ENCODE measurements around the gene HSPB9. TPM values are rescaled to one million over a fixed set of nuclear protein-coding genes. Genes with fewer than 3 reads are reported as not detected.

Gene HSPB9
- total RNA-seq, 2 experiments from 2014 or later, result not detected

- H3K9me3 ChIP-seq (ENCODE audit: control insufficient read depth in 1 of 2, insufficient read depth in 1 of 2, low read length in 2 of 2), result no peaks in the 10 kb centered on the region
- H3K36me3 ChIP-seq (ENCODE audit: insufficient read depth, low read length), result no peaks in the 10 kb centered on the region
- H3K27me3 Mint-ChIP-seq, result no peaks in the 10 kb centered on the region
- no peak overlapping the region for H3K27ac Mint-ChIP-seq
- no peaks in the 10 kb centered on the region for H3K4me1 Mint-ChIP-seq (ENCODE audit: low read depth)
- H3K4me3 Mint-ChIP-seq, result no peak overlapping the region
- no peak overlapping the region for H3K4me3 ChIP-seq (ENCODE audit: low read length)
- no peaks in the 10 kb centered on the region for H3K27me3 ChIP-seq (ENCODE audit: control insufficient read depth in 1 of 2, insufficient read depth in 2 of 2, low read length in 2 of 2)
- H3K36me3 Mint-ChIP-seq (ENCODE audit: low read depth), result no peaks in the 10 kb centered on the region
- H3K4me1 ChIP-seq (ENCODE audit: insufficient read depth, low read length), result no peaks in the 10 kb centered on the region
- TF ChIP-seq CTCF (IDR thresholded peaks at IDR 0.05), result no peak
- H3K27ac ChIP-seq (ENCODE audit: low read depth in 1 of 2, low read length in 2 of 2), result no peak overlapping the region
- DNase-seq (no peak), ATAC-seq (ENCODE audit: poor library complexity) (no peak)
- POLR2A ChIA-PET, result no interaction called here
- CTCF ChIA-PET, result no interaction called here
- H3K9me3 Mint-ChIP-seq, result no peaks in the 10 kb centered on the region
- intact Hi-C loops (cut with DNase I, micrococcal nuclease), result no loop called here
Observed at GRCh38 chr17:42163696-42164407, 41.2 kb downstream of the HSPB9 start.

- no peak for DNase-seq
- H3K4me1 ChIP-seq (ENCODE audit: insufficient read depth, low read length), result no peaks in the 10 kb centered on the region
- ChIA-PET POLR2A (no interaction called here), CTCF (no interaction called here)
- Mint-ChIP-seq H3K9me3 (no peaks in the 10 kb centered on the region), H3K4me1 (ENCODE audit: low read depth) (no peaks in the 10 kb centered on the region), H3K36me3 (ENCODE audit: low read depth) (no peaks in the 10 kb centered on the region), H3K27me3 (no peaks in the 10 kb centered on the region), H3K27ac (no peak overlapping the region), H3K4me3 (no peak overlapping the region)
- ATAC-seq (ENCODE audit: poor library complexity), result no peak
- no peak overlapping the region for H3K4me3 ChIP-seq (ENCODE audit: low read length)
- no peak for TF ChIP-seq CTCF (IDR thresholded peaks at IDR 0.05)
- H3K36me3 ChIP-seq (ENCODE audit: insufficient read depth, low read length), result no peaks in the 10 kb centered on the region
- H3K9me3 ChIP-seq (ENCODE audit: control insufficient read depth in 1 of 2, insufficient read depth in 1 of 2, low read length in 2 of 2), result no peaks in the 10 kb centered on the region
- H3K27ac ChIP-seq (ENCODE audit: low read depth in 1 of 2, low read length in 2 of 2), result no peak overlapping the region
- no peaks in the 10 kb centered on the region for H3K27me3 ChIP-seq (ENCODE audit: control insufficient read depth in 1 of 2, insufficient read depth in 2 of 2, low read length in 2 of 2)
- intact Hi-C loops (cut with DNase I, micrococcal nuclease), result no loop called here
Observed at GRCh38 chr17:42165751-42166150, 43.1 kb downstream of the HSPB9 start.

- no peaks in the 10 kb centered on the region for H3K4me1 ChIP-seq (ENCODE audit: insufficient read depth, low read length)
- H3K27me3 ChIP-seq (ENCODE audit: control insufficient read depth in 1 of 2, insufficient read depth in 2 of 2, low read length in 2 of 2), result no peaks in the 10 kb centered on the region
- H3K9me3 Mint-ChIP-seq, result no peaks in the 10 kb centered on the region
- TF ChIP-seq CTCF (IDR thresholded peaks at IDR 0.05), result no peak
- H3K36me3 ChIP-seq (ENCODE audit: insufficient read depth, low read length), result no peaks in the 10 kb centered on the region
- POLR2A ChIA-PET, result no interaction called here
- H3K36me3 Mint-ChIP-seq (ENCODE audit: low read depth), result no peaks in the 10 kb centered on the region
- ATAC-seq (ENCODE audit: poor library complexity) (no peak), DNase-seq (no peak)
- intact Hi-C loops (cut with DNase I, micrococcal nuclease), result no loop called here
- no peak overlapping the region for H3K27ac Mint-ChIP-seq
- no peak overlapping the region for H3K4me3 Mint-ChIP-seq
- no peaks in the 10 kb centered on the region for H3K27me3 Mint-ChIP-seq
- no peaks in the 10 kb centered on the region for H3K9me3 ChIP-seq (ENCODE audit: control insufficient read depth in 1 of 2, insufficient read depth in 1 of 2, low read length in 2 of 2)
- no peak overlapping the region for H3K4me3 ChIP-seq (ENCODE audit: low read length)
- no peak overlapping the region for H3K27ac ChIP-seq (ENCODE audit: low read depth in 1 of 2, low read length in 2 of 2)
- no peaks in the 10 kb centered on the region for H3K4me1 Mint-ChIP-seq (ENCODE audit: low read depth)
- CTCF ChIA-PET, result no interaction called here
Observed at GRCh38 chr17:42166196-42166763, 43.7 kb downstream of the HSPB9 start.

Data from CD4-positive, alpha-beta T cell (primary cell).